ENCODE results near the gene C3orf70.

- no peak for TF ChIP-seq RAD21 (IDR thresholded peaks at IDR 0.05; ENCODE audit: low read depth)
- TF ChIP-seq FOXM1 (IDR thresholded peaks at IDR 0.05; ENCODE audit: borderline replicate concordance, low read depth): no peak
- TF ChIP-seq EGR1 (IDR thresholded peaks at IDR 0.05): no peak
- TF ChIP-seq YY1 (IDR thresholded peaks at IDR 0.05; ENCODE audit: low read depth): no peak
- TF ChIP-seq CREB1 (IDR thresholded peaks at IDR 0.05; ENCODE audit: low read depth): no peak
- no peak for TF ChIP-seq TAF1 (IDR thresholded peaks at IDR 0.05; ENCODE audit: low read depth)
- TF ChIP-seq EP300 (IDR thresholded peaks at IDR 0.05; ENCODE audit: borderline replicate concordance): no peak
- TF ChIP-seq CEBPB (IDR thresholded peaks at IDR 0.05): no peak
- TF ChIP-seq MAX (IDR thresholded peaks at IDR 0.05): no peak
- TF ChIP-seq TCF12 (IDR thresholded peaks at IDR 0.05; ENCODE audit: low read depth): no peak
- no peak for TF ChIP-seq REST (IDR thresholded peaks at IDR 0.05; ENCODE audit: low read depth)
- no peak for TF ChIP-seq USF1 (IDR thresholded peaks at IDR 0.05)
These were observed 65.4 kb downstream of the C3orf70 start for GRCh38 chr3:185087419-185087818.

Data from Ishikawa (cell line).